HEK293 (cell line): ENCODE data around the gene PLEKHG2.
A peak's percentile ranks its signal among the peaks of the same experiment; 100 is the strongest.

ENCODE experiments used
- AEBP2 ChIP-seq: fragments of 450-650 bp; formaldehyde crosslinking; IDR thresholded peaks from 2 replicates; pipeline ENCODE4 v1.5.1; 2016; ENCODE audit warnings: missing biosample characterization, missing genetic modification characterization, borderline replicate concordance
- BCL11B ChIP-seq: fragments of 450-650 bp; formaldehyde crosslinking; IDR thresholded peaks from 2 replicates; pipeline ENCODE4 v1.5.1; 2016; ENCODE audit warnings: low read depth, missing biosample characterization, missing genetic modification characterization
- ELK4 ChIP-seq: IDR thresholded peaks from 2 replicates; pipeline ENCODE4 v1.6.1; 2011; ENCODE audit warnings: mild to moderate bottlenecking, low read depth, low read length, borderline replicate concordance
- IKZF3 ChIP-seq: fragments of 450-650 bp; IDR thresholded peaks from 2 replicates; pipeline ENCODE4 v1.5.0; 2018; ENCODE audit warnings: missing biosample characterization, mild to moderate bottlenecking, missing genetic modification characterization, moderate library complexity
- MYNN ChIP-seq: fragments of 450-650 bp; formaldehyde crosslinking; IDR thresholded peaks from 2 replicates; pipeline ENCODE4 v1.5.1; 2016; ENCODE audit warnings: missing biosample characterization, missing genetic modification characterization, borderline replicate concordance
- PRDM1 ChIP-seq: fragments of 450-650 bp; formaldehyde crosslinking; IDR thresholded peaks from 2 replicates; pipeline ENCODE4; 2016; ENCODE audit warnings: missing biosample characterization, missing genetic modification characterization
- WT1 ChIP-seq: fragments of 450-650 bp; formaldehyde crosslinking; IDR thresholded peaks from 2 replicates; pipeline ENCODE4 v1.5.1; 2016; ENCODE audit warnings: missing biosample characterization, missing genetic modification characterization
- ZBTB21 ChIP-seq: fragments of 450-650 bp; formaldehyde crosslinking; IDR thresholded peaks from 2 replicates; pipeline ENCODE4 v1.5.1; 2017; ENCODE audit warnings: missing biosample characterization, missing genetic modification characterization
- ZBTB26 ChIP-seq: fragments of 450-650 bp; formaldehyde crosslinking; optimal IDR thresholded peaks from 2 replicates; pipeline ENCODE3; 2016; ENCODE audit warnings: missing biosample characterization, mild to moderate bottlenecking, missing genetic modification characterization
- ZBTB48 ChIP-seq: fragments of 450-650 bp; formaldehyde crosslinking; IDR thresholded peaks from 2 replicates; pipeline ENCODE4 v1.5.1; 2016; ENCODE audit warnings: missing biosample characterization, missing genetic modification characterization
- ZBTB6 ChIP-seq: fragments of 450-650 bp; formaldehyde crosslinking; IDR thresholded peaks from 2 replicates; pipeline ENCODE4 v1.5.1; 2017; ENCODE audit warnings: missing biosample characterization, missing genetic modification characterization
- ZFP41 ChIP-seq: fragments of 450-650 bp; formaldehyde crosslinking; IDR thresholded peaks from 2 replicates; pipeline ENCODE4 v1.5.1; 2016; ENCODE audit warnings: missing biosample characterization, missing genetic modification characterization, borderline replicate concordance
- ZNF155 ChIP-seq: fragments of 450-650 bp; formaldehyde crosslinking; IDR thresholded peaks from 2 replicates; pipeline ENCODE4 v1.5.1; 2016; ENCODE audit warnings: missing biosample characterization, missing genetic modification characterization
- ZNF16 ChIP-seq: fragments of 450-650 bp; formaldehyde crosslinking; IDR thresholded peaks from 2 replicates; pipeline ENCODE4 v1.5.1; 2016; ENCODE audit warnings: low read depth, missing biosample characterization, missing genetic modification characterization
- ZNF221 ChIP-seq: fragments of 450-650 bp; formaldehyde crosslinking; IDR thresholded peaks from 2 replicates; pipeline ENCODE4 v1.5.1; 2017; ENCODE audit warnings: missing biosample characterization, missing genetic modification characterization, borderline replicate concordance
- ZNF223 ChIP-seq: fragments of 450-650 bp; formaldehyde crosslinking; IDR thresholded peaks from 2 replicates; pipeline ENCODE4 v1.5.1; 2016; ENCODE audit warnings: missing biosample characterization, missing genetic modification characterization
- ZNF26 ChIP-seq: fragments of 450-650 bp; formaldehyde crosslinking; IDR thresholded peaks from 2 replicates; pipeline ENCODE4 v1.5.1; 2016; ENCODE audit warnings: missing biosample characterization, missing genetic modification characterization
- ZNF280D ChIP-seq: fragments of 450-650 bp; formaldehyde crosslinking; IDR thresholded peaks from 2 replicates; pipeline ENCODE4 v1.5.1; 2016; ENCODE audit warnings: missing biosample characterization, missing genetic modification characterization
- ZNF302 ChIP-seq: fragments of 450-650 bp; formaldehyde crosslinking; IDR thresholded peaks from 2 replicates; pipeline ENCODE4 v1.5.1; 2016; ENCODE audit warnings: missing biosample characterization, missing genetic modification characterization, low read depth
- ZNF561 ChIP-seq: fragments of 450-650 bp; IDR thresholded peaks from 2 replicates; pipeline ENCODE4 v1.5.1; 2018; ENCODE audit warnings: missing biosample characterization, missing genetic modification characterization, borderline replicate concordance
- ZNF580 ChIP-seq: fragments of 450-650 bp; formaldehyde crosslinking; IDR thresholded peaks from 2 replicates; pipeline ENCODE4 v1.5.1; 2016; ENCODE audit warnings: missing biosample characterization, missing genetic modification characterization
- ZNF626 ChIP-seq: fragments of 450-650 bp; sonication (Bioruptor Pico); formaldehyde crosslinking; IDR thresholded peaks from 2 replicates; pipeline ENCODE4 v1.5.1; 2018; ENCODE audit warnings: missing biosample characterization, missing genetic modification characterization, inconsistent platforms
- ZNF658 ChIP-seq: fragments of 450-650 bp; formaldehyde crosslinking; IDR thresholded peaks from 2 replicates; pipeline ENCODE4; 2016; ENCODE audit warnings: missing biosample characterization, missing genetic modification characterization
- ZNF660 ChIP-seq: fragments of 450-650 bp; IDR thresholded peaks from 2 replicates; pipeline ENCODE4 v1.5.1; 2018; ENCODE audit warnings: missing biosample characterization, mild to moderate bottlenecking, missing genetic modification characterization
- ZNF707 ChIP-seq: fragments of 450-650 bp; formaldehyde crosslinking; IDR thresholded peaks from 2 replicates; pipeline ENCODE4 v1.5.1; 2016; ENCODE audit warnings: missing biosample characterization, missing genetic modification characterization
- ZNF777 ChIP-seq: fragments of 450-650 bp; formaldehyde crosslinking; IDR thresholded peaks from 2 replicates; pipeline ENCODE4 v1.5.1; 2017; ENCODE audit warnings: missing biosample characterization, missing genetic modification characterization, borderline replicate concordance
- ZSCAN4 ChIP-seq: fragments of 450-650 bp; formaldehyde crosslinking; IDR thresholded peaks from 2 replicates; pipeline ENCODE4 v1.5.1; 2017; ENCODE audit warnings: missing biosample characterization, missing genetic modification characterization

Gene PLEKHG2

GRCh38 chr19:39445196-39446111, 33.0 kb downstream of the PLEKHG2 start, which contains the start of gene SUPT5H (continued):
- TF ChIP-seq ZBTB21 (tag by site-specific recombination) (peak; percentile 87), ZNF580 (peak; percentile 100), PRDM1 (tag by site-specific recombination) (no peak), WT1 (tag by site-specific recombination) (peak; percentile 40; the same call in 1 of the 2 replicates), ZNF561 (tag by site-specific recombination) (peak; percentile 88), ZBTB26 (tag by site-specific recombination) (peak; percentile 50), ZNF280D (tag by site-specific recombination) (0 out of 2 replicates have a peak, but pooled peaks have one; percentile 8), BCL11B (tag by site-specific recombination) (no peak), ZNF155 (tag by site-specific recombination) (no peak), ZNF221 (no peak), ELK4 (no peak), ZNF626 (tag by site-specific recombination) (no peak), ZNF223 (tag by site-specific recombination) (peak; percentile 41; the same call in 1 of the 2 replicates), ZNF707 (tag by site-specific recombination) (no peak), IKZF3 (tag by site-specific recombination) (no peak), AEBP2 (tag by site-specific recombination) (no peak), ZNF660 (tag by site-specific recombination) (peak; percentile 93), ZBTB6 (tag by site-specific recombination) (no peak), ZSCAN4 (tag by site-specific recombination) (peak; percentile 48; the same call in 1 of the 2 replicates), MYNN (tag by site-specific recombination) (no peak), ZFP41 (no peak), ZNF658 (tag by site-specific recombination) (no peak), ZNF777 (tag by site-specific recombination) (0 out of 2 replicates have a peak, but pooled peaks have one; percentile 40), ZNF26 (tag by site-specific recombination) (no peak), ZNF16 (tag by site-specific recombination) (no peak), ZNF302 (tag by site-specific recombination) (no peak), ZBTB48 (tag by site-specific recombination) (peak; percentile 73; the same call in 1 of the 2 replicates)
